ENCODE measurements around the gene ACOX1. TPM values are rescaled to one million over a fixed set of nuclear protein-coding genes. Genes with fewer than 3 reads are reported as not detected.

Gene ACOX1
- polyA plus RNA-seq, 1 donor (not counting 4 experiments of a cell fraction or from before 2014, with no cell fraction given), result 31.8 TPM

- Histone ChIP-seq H3K4me1 (ENCODE audit: control insufficient read depth, extremely low read depth, insufficient read depth, low read length) (no peaks in the 10 kb centered on the region), H3K27me3 (ENCODE audit: control insufficient read depth, extremely low read depth, insufficient read depth, low read length) (no peaks in the 10 kb centered on the region), H3K4me2 (ENCODE audit: control insufficient read depth, extremely low read depth, insufficient read depth, low read depth, low read length) (no peak overlapping the region), H4K20me1 (ENCODE audit: control insufficient read depth, extremely low read depth, insufficient read depth, low read length) (peaks cover 5% of the 10 kb centered on the region), H3K27ac (ENCODE audit: control insufficient read depth, insufficient read depth, low read length) (no peak overlapping the region), H3K9me3 (ENCODE audit: control insufficient read depth, low read depth, low read length) (no peaks in the 10 kb centered on the region), H2AFZ (ENCODE audit: control insufficient read depth, low read length) (no peak overlapping the region), H3K9ac (ENCODE audit: control insufficient read depth, extremely low read depth, insufficient read depth, low read length) (no peak overlapping the region), H3K4me3 (ENCODE audit: control insufficient read depth in 2 of 3, extremely low read depth in 1 of 3, insufficient read depth in 2 of 3, low read depth in 1 of 3, low read length in 3 of 3) (no peak overlapping the region), H3K79me2 (ENCODE audit: control insufficient read depth, insufficient read depth, low read length) (no peaks in the 10 kb centered on the region), H3K9me1 (ENCODE audit: control insufficient read depth, extremely low read depth, insufficient read depth, low read length) (no peaks in the 10 kb centered on the region), H3K36me3 (ENCODE audit: control insufficient read depth in 2 of 2, extremely low read depth in 1 of 2, insufficient read depth in 2 of 2, low read length in 2 of 2) (peaks cover 32% of the 10 kb centered on the region in 2 experiments)
- TF ChIP-seq EZH2 (IDR thresholded peaks at IDR 0.05; ENCODE audit: low read length), result no peak
- TF ChIP-seq, protein P1, sequence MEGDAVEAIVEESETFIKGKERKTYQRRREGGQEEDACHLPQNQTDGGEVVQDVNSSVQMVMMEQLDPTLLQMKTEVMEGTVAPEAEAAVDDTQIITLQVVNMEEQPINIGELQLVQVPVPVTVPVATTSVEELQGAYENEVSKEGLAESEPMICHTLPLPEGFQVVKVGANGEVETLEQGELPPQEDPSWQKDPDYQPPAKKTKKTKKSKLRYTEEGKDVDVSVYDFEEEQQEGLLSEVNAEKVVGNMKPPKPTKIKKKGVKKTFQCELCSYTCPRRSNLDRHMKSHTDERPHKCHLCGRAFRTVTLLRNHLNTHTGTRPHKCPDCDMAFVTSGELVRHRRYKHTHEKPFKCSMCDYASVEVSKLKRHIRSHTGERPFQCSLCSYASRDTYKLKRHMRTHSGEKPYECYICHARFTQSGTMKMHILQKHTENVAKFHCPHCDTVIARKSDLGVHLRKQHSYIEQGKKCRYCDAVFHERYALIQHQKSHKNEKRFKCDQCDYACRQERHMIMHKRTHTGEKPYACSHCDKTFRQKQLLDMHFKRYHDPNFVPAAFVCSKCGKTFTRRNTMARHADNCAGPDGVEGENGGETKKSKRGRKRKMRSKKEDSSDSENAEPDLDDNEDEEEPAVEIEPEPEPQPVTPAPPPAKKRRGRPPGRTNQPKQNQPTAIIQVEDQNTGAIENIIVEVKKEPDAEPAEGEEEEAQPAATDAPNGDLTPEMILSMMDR (optimal IDR thresholded peaks at IDR 0.05 in 1 of 3, IDR thresholded peaks at IDR 0.05 in 1 of 3, conservative IDR thresholded peaks at IDR 0.05 in 1 of 3; ENCODE audit: extremely low read depth in 1 of 3, insufficient read depth in 2 of 3, low read length in 3 of 3), result no peak
- dilution Hi-C loops (cut with MboI; ENCODE audit: extremely low pct_ligation_motif_present, low sequenced_read_pairs), result no loop called here
- DNase-seq (ENCODE audit: low read depth, low spot score) (no peak), FAIRE-seq (no peak)
These were observed 34.5 kb upstream of the ACOX1 start for GRCh38 chr17:76013377-76013932.

GRCh38 chr17:76011951-76012350 lies 33.0 kb upstream of the ACOX1 start:
- H4K20me1 ChIP-seq (ENCODE audit: control insufficient read depth, extremely low read depth, insufficient read depth, low read length), result peaks cover 5% of the 10 kb centered on the region
- no peak for FAIRE-seq
- no peak overlapping the region for H3K4me3 ChIP-seq (ENCODE audit: control insufficient read depth in 2 of 3, extremely low read depth in 1 of 3, insufficient read depth in 2 of 3, low read depth in 1 of 3, low read length in 3 of 3)
- no peak for DNase-seq (ENCODE audit: low read depth, low spot score)
- H3K9ac ChIP-seq (ENCODE audit: control insufficient read depth, extremely low read depth, insufficient read depth, low read length), result no peak overlapping the region
- H3K79me2 ChIP-seq (ENCODE audit: control insufficient read depth, insufficient read depth, low read length), result no peaks in the 10 kb centered on the region
- dilution Hi-C loops (cut with MboI; ENCODE audit: extremely low pct_ligation_motif_present, low sequenced_read_pairs), result no loop called here
- H3K9me1 ChIP-seq (ENCODE audit: control insufficient read depth, extremely low read depth, insufficient read depth, low read length), result no peaks in the 10 kb centered on the region
- no peak overlapping the region for H3K4me2 ChIP-seq (ENCODE audit: control insufficient read depth, extremely low read depth, insufficient read depth, low read depth, low read length)
- TF ChIP-seq, protein P1 (optimal IDR thresholded peaks at IDR 0.05 in 1 of 3, IDR thresholded peaks at IDR 0.05 in 1 of 3, conservative IDR thresholded peaks at IDR 0.05 in 1 of 3; ENCODE audit: extremely low read depth in 1 of 3, insufficient read depth in 2 of 3, low read length in 3 of 3), result no peak
- TF ChIP-seq EZH2 (IDR thresholded peaks at IDR 0.05; ENCODE audit: low read length), result no peak
- H3K36me3 ChIP-seq (ENCODE audit: control insufficient read depth in 2 of 2, extremely low read depth in 1 of 2, insufficient read depth in 2 of 2, low read length in 2 of 2), result peaks cover 32 to 38% of the 10 kb centered on the region in 2 experiments
- H3K27ac ChIP-seq (ENCODE audit: control insufficient read depth, insufficient read depth, low read length), result no peak overlapping the region
- H3K4me1 ChIP-seq (ENCODE audit: control insufficient read depth, extremely low read depth, insufficient read depth, low read length), result no peaks in the 10 kb centered on the region
- no peak overlapping the region for H2AFZ ChIP-seq (ENCODE audit: control insufficient read depth, low read length)
- no peaks in the 10 kb centered on the region for H3K27me3 ChIP-seq (ENCODE audit: control insufficient read depth, extremely low read depth, insufficient read depth, low read length)
- H3K9me3 ChIP-seq (ENCODE audit: control insufficient read depth, low read depth, low read length), result no peaks in the 10 kb centered on the region
